C1 segment of cervical spinal cord (tissue), 14 donors: Measurements from ENCODE around the gene C7orf57.
A peak's percentile ranks its signal among the peaks of the same experiment; 100 is the strongest.
"Not testable (repeated sequence)": the region's sequence is repeated elsewhere in the genome, so short reads cannot be mapped to it uniquely, and the experiment has no call there.

Experiments used
- DNase-seq, 14 donors: peaks; one replicate each; lab custom pipeline; 2025; lab: John Stamatoyannopoulos, UW

C7orf57 gene

DNA sequence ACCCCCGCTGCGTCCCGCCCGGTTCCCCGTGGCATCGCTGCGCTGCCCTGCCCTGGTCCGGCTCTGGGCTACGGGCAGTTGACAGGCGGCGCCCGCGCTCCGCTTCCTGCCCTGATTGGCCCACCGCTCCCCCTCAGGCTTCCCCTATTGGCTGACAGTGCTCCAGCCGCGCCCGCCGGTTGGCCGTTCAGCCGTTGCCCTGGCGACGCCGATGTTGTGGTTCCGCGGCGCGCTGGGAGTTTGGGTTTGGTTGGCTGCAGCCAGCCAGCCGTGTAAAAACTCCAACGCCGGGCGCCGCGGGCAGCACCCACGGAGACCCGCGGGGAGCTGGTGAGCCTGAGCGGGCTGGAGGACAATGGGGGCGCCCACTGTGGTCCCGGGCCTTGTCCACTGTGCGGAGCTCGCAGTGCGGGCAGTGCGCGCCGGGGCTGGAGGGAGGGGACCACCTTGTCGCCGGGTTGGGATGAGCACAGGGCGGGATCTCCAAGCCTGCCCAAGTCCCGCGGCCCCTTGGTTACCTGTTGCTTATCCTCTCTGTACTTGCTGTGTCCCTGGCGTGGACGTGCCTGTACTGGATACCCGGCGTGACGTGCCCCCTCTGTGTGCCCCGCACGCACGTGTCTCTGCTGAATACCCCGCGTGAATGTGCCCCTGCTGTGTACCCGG lies at the start of gene C7orf57:
Gene C7orf57, plus strand, starts transcription at position 243 of the 666 bp plus-strand sequence. CDS start 766 bp downstream, outside the sequence.
- DNase-seq = peak in 13 of 14 donors; percentile 49 to 87 (median 73)

- DNase-seq = no peak
Measured at GRCh38 chr7:47988496-47989386, 46.6 kb upstream of the C7orf57 start.

DNA sequence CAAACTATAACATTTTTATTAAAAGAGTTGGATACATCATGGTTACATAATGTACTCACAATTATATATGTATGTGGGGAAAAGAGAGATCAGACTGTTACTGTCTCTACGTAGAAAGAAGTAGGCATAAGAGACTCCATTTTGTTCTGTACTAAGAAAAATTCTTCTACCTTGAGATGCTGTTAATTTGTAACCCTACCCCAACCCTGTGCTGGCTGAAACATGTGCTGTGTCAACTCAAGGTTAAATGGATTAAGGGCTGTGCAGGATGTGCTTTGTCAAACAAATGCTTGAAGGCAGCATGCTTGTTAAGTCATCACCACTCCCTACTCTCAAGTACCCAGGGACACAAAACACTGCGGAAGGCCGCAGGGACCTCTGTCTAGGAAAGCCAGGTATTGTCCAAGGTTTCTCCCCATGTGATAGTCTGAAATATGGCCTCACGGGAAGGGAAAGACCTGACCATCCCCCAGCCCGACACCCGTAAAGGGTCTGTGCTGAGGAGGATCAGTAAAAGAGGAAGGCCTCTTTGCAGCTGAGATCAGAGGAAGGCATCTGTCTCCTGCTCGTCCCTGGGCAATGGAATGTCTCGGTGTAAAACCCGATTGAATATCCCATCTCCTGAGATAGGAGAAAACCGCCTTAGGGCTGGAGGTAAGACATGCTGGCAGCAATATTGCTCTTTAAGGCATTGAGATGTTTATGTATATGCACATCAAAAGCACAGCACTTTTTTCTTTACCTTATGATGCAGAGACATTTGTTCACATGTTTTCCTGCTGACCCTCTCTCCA lies 45.5 kb upstream of the C7orf57 start:
- not testable (repeated sequence) for DNase-seq

DNA sequence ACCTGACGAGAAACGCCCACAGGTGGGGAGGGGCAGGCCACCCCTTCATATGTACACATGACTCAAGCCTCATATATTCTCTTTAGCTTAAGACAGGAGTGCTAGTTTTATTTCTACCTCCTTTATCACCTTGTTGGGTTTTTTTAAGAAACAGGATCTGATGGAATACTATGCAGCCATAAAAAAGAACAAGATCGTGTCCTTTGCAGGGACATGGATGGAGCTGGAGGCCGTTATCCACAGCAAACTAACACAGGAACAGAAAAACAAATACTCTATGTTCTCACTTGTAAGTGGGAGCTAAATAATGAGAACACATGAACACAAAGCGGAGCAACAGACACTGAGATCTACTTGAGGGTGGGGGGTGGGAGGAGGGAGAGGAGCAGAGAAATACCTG lies 44.8 kb upstream of the C7orf57 start:
- no peak for DNase-seq

DNA sequence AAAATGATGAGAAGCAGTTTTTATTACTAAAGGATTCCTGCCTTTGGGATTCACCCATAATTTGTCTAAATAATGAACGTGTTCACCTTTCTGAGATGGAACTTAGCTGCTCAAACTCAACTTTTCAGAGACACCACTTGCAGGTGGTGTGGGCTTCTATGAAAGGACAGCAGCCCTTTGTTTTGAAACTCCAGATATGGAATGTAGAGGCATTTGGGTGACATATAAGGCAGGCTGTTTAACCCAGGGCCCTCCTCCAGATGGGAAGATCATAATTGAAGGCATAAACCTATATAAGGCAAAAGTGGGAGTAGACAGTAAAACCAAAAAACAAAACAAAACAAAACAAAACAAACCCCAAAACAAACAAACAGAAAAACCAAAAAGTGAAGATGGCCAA lies 44.1 kb upstream of the C7orf57 start:
- no peak for DNase-seq

DNA sequence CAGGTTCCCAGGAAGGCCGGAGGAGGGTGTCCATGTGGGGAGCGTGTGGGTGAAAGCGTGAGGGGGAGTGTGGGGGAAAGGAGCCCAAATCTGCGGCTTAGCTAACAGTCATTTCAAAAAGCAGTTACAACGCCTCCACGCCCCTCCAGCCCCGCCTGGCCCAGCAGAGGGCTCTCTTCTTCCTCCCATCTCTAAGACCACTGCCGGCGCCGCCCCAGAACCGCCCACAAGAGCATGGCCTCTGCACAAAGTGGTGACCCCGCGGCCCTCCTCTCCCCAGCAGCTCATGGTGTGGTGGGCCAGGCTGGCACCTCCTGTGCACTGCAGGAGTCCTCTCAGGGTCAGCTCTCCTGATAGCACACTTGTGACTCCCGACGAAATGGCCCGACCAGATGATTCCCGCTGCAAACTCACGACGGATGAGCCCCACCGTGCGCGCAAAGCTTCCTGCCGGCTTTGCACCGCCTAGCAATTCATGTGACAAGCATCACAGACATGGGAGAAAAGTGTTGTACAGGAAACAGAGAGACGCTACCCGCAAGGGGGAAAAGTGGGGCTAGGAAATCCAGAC lies 43.5 kb upstream of the C7orf57 start:
- DNase-seq = peak in 12 of 14 donors; percentile 18 to 84 (median 58)

GRCh38 chr7:47992446-47992845 lies 42.9 kb upstream of the C7orf57 start:
- no peak for DNase-seq

GRCh38 chr7:47999413-47999812 lies 35.9 kb upstream of the C7orf57 start:
- no peak for DNase-seq

GRCh38 chr7:48000164-48000563 lies 35.2 kb upstream of the C7orf57 start:
- DNase-seq = not testable (repeated sequence)

DNA sequence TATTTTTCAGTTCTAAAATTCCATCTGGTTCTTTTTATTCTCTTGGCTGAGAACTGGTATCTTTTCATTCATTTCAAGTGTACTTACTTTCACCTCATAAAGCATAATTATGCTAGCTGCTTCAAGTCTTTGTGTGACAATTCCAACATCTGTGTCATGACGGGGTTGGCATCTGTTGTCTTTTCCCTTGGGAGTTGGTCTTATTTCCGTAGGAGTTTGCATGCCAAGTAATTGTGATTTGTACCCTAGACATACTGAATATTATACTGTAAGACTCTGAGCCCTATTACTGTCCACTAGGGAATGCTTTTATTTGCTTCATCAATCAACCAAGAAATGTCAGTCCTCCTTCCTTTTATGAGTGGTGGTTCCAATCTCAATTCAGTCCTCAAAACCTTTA lies 31.3 kb upstream of the C7orf57 start:
- DNase-seq = no peak

GRCh38 chr7:48004638-48005037 lies 30.7 kb upstream of the C7orf57 start:
- no peak for DNase-seq

GRCh38 chr7:48006866-48007265 lies 28.5 kb upstream of the C7orf57 start:
- DNase-seq = no peak

GRCh38 chr7:48009257-48009656 lies 26.1 kb upstream of the C7orf57 start:
- no peak for DNase-seq

GRCh38 chr7:48009954-48010353 lies 25.4 kb upstream of the C7orf57 start:
- DNase-seq = no peak

DNA sequence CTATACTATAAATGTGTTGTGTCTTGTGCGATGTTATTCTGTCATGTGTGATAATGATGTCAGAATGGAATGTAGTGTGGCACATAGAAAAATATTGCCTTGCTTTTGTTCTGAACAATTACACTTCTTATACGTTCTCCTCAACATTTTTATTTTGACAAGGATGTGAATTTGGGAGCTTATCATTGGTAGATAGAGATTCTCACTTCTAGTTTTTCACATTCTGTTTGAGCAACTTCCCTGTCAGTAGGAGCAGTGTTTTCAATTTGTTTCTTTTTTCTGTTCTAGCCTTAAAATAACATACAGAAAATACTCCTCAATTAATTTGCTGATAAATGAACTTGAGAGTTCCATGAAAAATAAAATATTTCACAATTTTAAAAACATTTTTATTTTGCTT lies 24.0 kb upstream of the C7orf57 start:
- DNase-seq = no peak

DNA sequence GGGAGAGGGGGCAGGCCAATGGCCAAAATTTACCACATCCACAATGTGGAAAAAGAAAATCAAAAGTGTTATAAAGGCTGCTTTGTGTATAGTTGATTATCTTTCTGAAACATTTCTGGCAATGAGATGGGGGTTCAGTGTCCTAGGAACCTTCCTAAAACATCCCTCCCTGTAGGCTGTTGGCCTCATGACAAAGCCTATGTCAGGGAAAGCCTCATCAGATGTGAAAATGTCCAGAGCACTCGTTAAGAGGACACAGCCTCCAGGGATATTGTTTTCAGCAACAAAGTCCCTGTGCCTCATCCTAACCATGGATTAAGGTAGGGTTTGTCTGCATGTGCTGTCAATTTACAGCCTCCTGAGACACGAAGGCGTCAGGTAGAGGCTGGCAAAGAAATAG lies 23.4 kb upstream of the C7orf57 start:
- no peak for DNase-seq

GRCh38 chr7:48016641-48017040 lies 18.7 kb upstream of the C7orf57 start:
- DNase-seq = no peak

- DNase-seq = no peak
Measured at GRCh38 chr7:48017674-48018073, 17.7 kb upstream of the C7orf57 start.

DNA sequence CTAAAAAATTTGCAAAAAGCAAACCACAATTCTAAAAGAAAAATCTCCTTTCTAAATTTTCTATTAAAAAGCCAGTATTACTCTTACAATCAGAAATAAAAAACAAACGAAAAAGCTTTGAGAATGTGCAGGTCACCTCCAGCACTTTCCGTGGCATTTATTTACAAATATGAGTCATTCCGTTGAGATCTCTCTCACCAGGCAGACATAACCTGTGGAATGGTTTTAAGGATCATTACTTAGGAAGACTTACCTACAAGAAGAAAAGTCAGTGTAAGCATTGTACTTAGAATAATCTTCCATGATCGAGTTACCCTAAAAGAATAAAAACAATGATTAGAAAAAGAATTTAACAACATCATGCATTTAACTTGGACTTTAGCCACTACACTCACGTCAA lies 9.7 kb upstream of the C7orf57 start:
- DNase-seq = no peak

DNA sequence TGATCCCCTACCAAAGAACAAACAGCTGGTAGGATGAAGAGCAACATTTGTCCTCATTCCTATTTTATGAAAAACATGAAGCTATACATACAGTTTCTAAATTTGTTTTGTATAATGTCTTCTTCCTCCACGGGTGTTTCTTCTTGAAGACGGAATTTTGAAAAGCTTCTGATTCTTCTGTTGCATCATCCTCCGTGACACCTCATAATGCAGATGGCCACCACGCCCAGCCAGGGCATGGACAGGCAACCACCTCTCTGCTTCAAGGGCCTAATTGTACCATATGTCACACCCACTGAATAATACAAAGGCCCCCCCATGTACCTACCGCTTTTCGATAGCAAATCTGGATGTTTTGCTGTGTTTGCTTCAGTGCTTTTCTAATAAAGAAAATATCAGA lies 6.4 kb upstream of the C7orf57 start, which contains the start of gene SUN3:
Gene SUN3, minus strand, starts transcription at position 170 of the 400 bp plus-strand sequence. Its CDS starts 169 bp downstream, at position 1.
- no peak for DNase-seq

GRCh38 chr7:48031111-48031510 lies 4.2 kb upstream of the C7orf57 start:
- no peak for DNase-seq

DNA sequence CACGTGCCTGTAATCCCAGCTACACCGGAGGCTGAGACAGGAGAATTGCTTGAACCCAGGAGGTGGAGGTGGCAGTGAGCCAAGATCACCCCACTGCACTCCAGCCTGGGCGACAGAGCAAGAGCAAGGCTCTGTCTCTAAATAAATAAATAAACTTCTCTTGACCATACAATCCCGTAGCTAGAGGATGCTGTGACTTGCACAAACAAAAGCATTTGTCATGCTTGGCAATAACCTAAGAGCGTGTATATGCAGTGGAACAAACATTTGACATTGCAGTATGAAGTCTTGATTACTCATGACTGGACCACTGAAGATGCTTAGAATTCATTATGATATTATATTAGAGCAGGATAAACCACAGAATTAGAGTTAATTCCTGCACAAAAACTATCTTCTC lies 1.4 kb upstream of the C7orf57 start:
- DNase-seq = no peak
